Measurements from ENCODE around the gene DIO3.

DNA sequence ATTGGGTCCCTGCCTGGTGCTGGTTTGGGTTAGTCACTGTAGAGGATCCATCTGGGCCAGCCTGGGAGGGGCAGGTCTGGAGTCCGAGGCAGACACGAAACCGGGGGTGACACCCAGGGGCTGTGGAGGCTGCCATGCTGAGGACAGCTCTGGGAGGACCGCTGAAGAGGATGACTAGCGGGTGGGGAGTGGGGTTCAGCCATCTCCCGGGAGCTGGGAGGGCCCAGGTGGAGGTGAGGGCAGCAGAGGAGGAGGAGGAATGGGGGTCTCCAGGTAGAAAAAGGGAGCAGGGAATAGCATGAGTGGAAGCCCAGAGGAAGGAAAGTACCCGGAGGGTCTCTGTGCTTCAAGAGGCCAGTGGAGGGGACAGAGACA, 4.0 kb upstream of the DIO3 start:
- TF ChIP-seq POLR2A (IDR thresholded peaks at IDR 0.05; ENCODE audit: low read depth, low read length) (no peak), POLR2AphosphoS5 (IDR thresholded peaks at IDR 0.05; ENCODE audit: low read depth, low read length) (no peak), SPI1 (IDR thresholded peaks at IDR 0.05; ENCODE audit: low read depth, low read length) (no peak)

Data from GM12891 (cell line).